ENCODE measurements around the gene TBX15.

DNA sequence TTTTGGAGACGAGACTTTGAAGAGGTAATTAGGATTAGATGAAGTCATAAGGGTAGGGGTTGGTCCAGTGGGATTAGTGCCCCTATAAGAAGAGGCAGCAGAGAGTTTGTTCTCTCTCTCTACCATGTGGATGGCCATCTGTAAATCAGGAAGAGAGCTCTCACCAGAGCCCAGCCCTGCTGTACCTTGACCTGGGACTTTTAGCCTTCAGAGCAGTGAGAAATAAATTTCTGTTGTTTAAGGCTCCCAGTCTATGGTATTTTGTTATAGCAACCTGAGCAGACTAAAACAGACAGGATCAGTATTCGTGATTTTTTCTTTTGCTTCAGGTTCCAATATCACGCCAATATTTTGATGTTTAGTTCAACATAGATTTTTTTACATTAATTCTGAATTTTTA, 30.0 kb downstream of the TBX15 start:
- TF ChIP-seq, protein P1, sequence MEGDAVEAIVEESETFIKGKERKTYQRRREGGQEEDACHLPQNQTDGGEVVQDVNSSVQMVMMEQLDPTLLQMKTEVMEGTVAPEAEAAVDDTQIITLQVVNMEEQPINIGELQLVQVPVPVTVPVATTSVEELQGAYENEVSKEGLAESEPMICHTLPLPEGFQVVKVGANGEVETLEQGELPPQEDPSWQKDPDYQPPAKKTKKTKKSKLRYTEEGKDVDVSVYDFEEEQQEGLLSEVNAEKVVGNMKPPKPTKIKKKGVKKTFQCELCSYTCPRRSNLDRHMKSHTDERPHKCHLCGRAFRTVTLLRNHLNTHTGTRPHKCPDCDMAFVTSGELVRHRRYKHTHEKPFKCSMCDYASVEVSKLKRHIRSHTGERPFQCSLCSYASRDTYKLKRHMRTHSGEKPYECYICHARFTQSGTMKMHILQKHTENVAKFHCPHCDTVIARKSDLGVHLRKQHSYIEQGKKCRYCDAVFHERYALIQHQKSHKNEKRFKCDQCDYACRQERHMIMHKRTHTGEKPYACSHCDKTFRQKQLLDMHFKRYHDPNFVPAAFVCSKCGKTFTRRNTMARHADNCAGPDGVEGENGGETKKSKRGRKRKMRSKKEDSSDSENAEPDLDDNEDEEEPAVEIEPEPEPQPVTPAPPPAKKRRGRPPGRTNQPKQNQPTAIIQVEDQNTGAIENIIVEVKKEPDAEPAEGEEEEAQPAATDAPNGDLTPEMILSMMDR (IDR thresholded peaks at IDR 0.05 in 8 of 11, conservative IDR thresholded peaks at IDR 0.05 in 3 of 11): no peak
- TF ChIP-seq POLR2A (IDR thresholded peaks at IDR 0.05): no peak

All from spleen (tissue), 7 donors.